ENCODE measurements around the gene KCNN1.

- TF ChIP-seq CTCF (IDR thresholded peaks at IDR 0.05): no peak
- TF ChIP-seq POLR2A (IDR thresholded peaks at IDR 0.05): no peak
These were observed 14.7 kb downstream of the KCNN1 start for GRCh38 chr19:17981611-17982010.

Measured in testis (tissue), 2 donors.